Heart right ventricle (tissue), 16 donors: ENCODE data around the gene SLC16A6. TPM values are rescaled to one million over a fixed set of nuclear protein-coding genes. Genes with fewer than 3 reads are reported as not detected.

Experiments
- ATAC-seq, 8 donors: fragments of 200-7000 bp; cut with Tn5 transposase; one replicate each; pipeline ENCODE4 v1.9.1; 2020; ENCODE audit warnings: mild to moderate bottlenecking in 8 of 8, moderate library complexity in 8 of 8, moderate number of reproducible peaks in 1 of 8
- DNase-seq, 2 donors: peaks; one replicate each; pipeline ENCODE4 v3.0.0-alpha.2; 2020
- H3K27ac ChIP-seq, 10 donors: fragments of 200-600 bp; sonication (generic) in 2 of 10; one replicate each; pipeline versions ENCODE4 v1.5.0 to v1.8.0; 2020 to 2022; ENCODE audit warnings: mild to moderate bottlenecking in 3 of 10
- H3K27me3 ChIP-seq, 7 donors: fragments of 200-600 bp; one replicate each; pipeline ENCODE4 v1.8.0; 2021 to 2022; ENCODE audit warnings: mild to moderate bottlenecking in 2 of 7
- H3K36me3 ChIP-seq, 9 donors: fragments of 200-600 bp; sonication (generic) in 1 of 9; one replicate each; pipeline versions ENCODE4 v1.5.0 to v1.8.0; 2020 to 2022; ENCODE audit warnings: mild to moderate bottlenecking in 2 of 9
- H3K4me1 ChIP-seq, 9 donors: fragments of 200-600 bp; sonication (generic) in 1 of 9; one replicate each; pipeline versions ENCODE4 v1.5.0 to v1.8.0; 2020 to 2022; ENCODE audit warnings: mild to moderate bottlenecking in 4 of 9
- H3K4me3 ChIP-seq, 10 donors: fragments of 200-600 bp; sonication (generic) in 2 of 10; one replicate each; pipeline versions ENCODE4 v1.5.0 to v1.8.0; 2020 to 2022; ENCODE audit warnings: mild to moderate bottlenecking in 7 of 10, moderate library complexity in 2 of 10
- H3K9me3 ChIP-seq, 11 donors: fragments of 200-600 bp in 10 of 11; sonication (generic) in 2 of 11; one replicate each; pipeline versions ENCODE4 v1.5.0 to v1.8.0; 2013 to 2022; ENCODE audit warnings: mild to moderate bottlenecking in 2 of 11, control low read depth in 1 of 11, moderate library complexity in 1 of 11
- CTCF ChIP-seq, 9 donors: fragments of 200-600 bp; sonication (generic) in 2 of 9; IDR thresholded peaks; one replicate each; pipeline versions ENCODE4 v1.5.0 to v1.8.0; 2021 to 2022; ENCODE audit warnings: antibody characterized with exemption in 9 of 9, mild to moderate bottlenecking in 5 of 9, moderate library complexity in 1 of 9
- WGBS, 2 donors: extraction: QIAGEN DNeasy Blood & Tissue Kit; methylation state at CpG; one replicate each; pipeline ENCODE4 v1.1.7; 2013; ENCODE audit warnings: inconsistent platforms in 1 of 2; 5-methylcytosine and 5-hydroxymethylcytosine counted together
- intact Hi-C, 10 donors: fragments of 100-400 bp; cut with DNase I; formaldehyde crosslinking; loops; one replicate each; pipeline versions ENCODE4 v1.11.1 to v1.14.2; 2022
- polyA plus RNA-seq, 2 donors: library from polyadenylated mRNA; stranded (reverse); fragments of 200-250 nt; gene quantifications; one replicate each; pipeline ENCODE4 v1.2.3, GENCODE V29; 2013
- total RNA-seq, 10 donors: library from RNA; stranded (reverse); fragmentation: NEBNext Ultra II Directional in 3 of 10; extraction: Animal tissue kit (Norgen Biotek cat#: 25700) in 3 of 10; gene quantifications; one replicate each; pipeline versions ENCODE4 v1.2.1 to v1.2.4, GENCODE V29; 2021 to 2023
- donor health status: Arrhythmogenic right ventricular cardiomyopathy.
- donor health status: ischemic (EF 13 %, LVEDD 7.1; RV severe dilation, severe dysfunction).
- donor health status: healthy with polysubstance abuse.
- donor health status: DM: no; HTN: yes; CAD: no.
- donor health status: DM: no; HTN: no; CAD: no.
- donor health status: ischemic (EF 25% LVEDD 6.9; RV normal size, moderate dysfunction).
- donor health status: ischemic (EF 25% LVEDD 5.7; RV mildly dilated, moderate dysfunction).
- donor health status: healthy.
- donor health status: DM: yes; HTN: yes; CAD: no.
- donor health status: Ischemic cardiomyopathy.
- donor health status: ischemic (EF 35%, LVEDD 5.7; RV mildly dilated, moderate dysfunction).
- donor health status: nonischemic (EF 11% LVEDD 7.7; RV severe dilation, severe dysfunction).
- donor health status: DM: yes; HTN: yes; CAD: no.
- donor health status: PGD.
- donor health status: ischemic (EF 29% LVEDD 5.4; RV normal size, mild dysfunction).
- donor health status: nonischemic (EF 23%, LVEDD 6.1; RV moderate dilation, normal function).

SLC16A6 gene
- total and polyA plus RNA-seq, 12 donors: 0.14 to 1.9 (median 0.59) TPM; not detected in 1

DNA sequence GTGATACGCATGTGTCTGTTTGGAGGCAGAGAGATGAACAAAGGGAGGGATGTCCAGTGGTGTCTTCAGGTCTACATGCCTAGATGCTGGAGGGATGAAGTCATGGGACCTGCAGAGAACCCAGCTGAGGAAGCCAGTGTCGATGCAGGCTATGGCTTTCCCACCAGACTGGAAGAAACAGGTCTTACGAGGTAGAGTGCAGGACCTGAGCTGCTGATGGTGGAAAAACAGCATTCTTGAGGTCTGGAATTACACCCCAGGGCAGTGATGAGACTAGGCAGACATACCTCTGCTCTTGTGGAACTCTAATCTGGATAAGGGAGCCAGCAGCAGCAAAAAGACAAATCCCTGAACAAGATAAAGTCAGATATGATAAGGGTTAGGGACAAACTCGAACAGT, 37.7 kb upstream of the SLC16A6 start:
- no peak for TF ChIP-seq CTCF (IDR thresholded peaks at IDR 0.05)
- DNase-seq: no peak
- H3K36me3 ChIP-seq: no peaks in the 10 kb centered on the region
- H3K4me3 ChIP-seq: no peak overlapping the region
- WGBS, 2 donors: 55 to 59% methylated on average over 4 of the region's 4 CpGs
- no peak overlapping the region for H3K27ac ChIP-seq
- H3K9me3 ChIP-seq: peaks cover 0 to 31% (median 12%) of the 10 kb centered on the region in 11 donors
- H3K4me1 ChIP-seq: no peaks in the 10 kb centered on the region
- H3K27me3 ChIP-seq: no peaks in the 10 kb centered on the region
- no peak for ATAC-seq
- intact Hi-C loops: no loop called here

DNA sequence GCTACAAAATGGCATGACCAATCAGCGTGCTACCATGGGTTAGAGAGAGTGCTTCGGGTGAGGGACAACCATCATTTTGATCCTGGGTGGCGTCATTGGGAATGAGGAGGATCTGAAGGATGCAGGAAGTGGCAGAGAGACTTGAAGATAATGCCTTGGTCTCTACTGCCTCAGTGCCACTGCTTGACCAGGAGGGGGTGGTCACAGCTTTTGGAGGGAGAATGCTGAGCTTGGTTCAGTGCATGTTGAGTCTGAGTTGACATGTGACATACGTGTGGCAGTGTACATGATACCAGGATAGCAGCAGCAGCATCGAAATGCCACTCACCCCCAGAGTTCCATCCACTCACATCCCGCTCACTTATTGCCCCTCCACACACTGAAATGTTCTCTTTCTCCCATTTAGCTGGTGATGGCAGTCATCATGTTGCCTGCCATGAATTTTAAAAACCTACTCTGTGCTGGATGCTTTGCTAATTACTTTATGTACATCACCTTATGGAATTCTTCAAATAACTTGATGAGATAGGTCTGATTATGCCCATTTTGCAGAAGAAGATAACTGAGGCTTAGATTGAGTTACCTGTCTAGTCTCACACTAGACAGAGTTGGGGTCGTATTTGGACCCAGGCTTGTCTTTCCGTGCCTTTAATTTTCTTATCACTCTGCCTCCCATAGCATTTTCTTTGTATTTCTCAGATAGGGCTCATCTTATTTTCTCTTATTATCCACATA, 37.1 kb upstream of the SLC16A6 start:
- Histone ChIP-seq H3K27ac (no peak overlapping the region), H3K36me3 (no peaks in the 10 kb centered on the region), H3K4me3 (no peak overlapping the region), H3K4me1 (no peaks in the 10 kb centered on the region), H3K9me3 (peaks cover 0 to 27% (median 12%) of the 10 kb centered on the region in 11 donors), H3K27me3 (no peaks in the 10 kb centered on the region)
- 92 to 95% methylated on average over 8 of the region's 8 CpGs for WGBS, 2 donors
- ATAC-seq (no peak), DNase-seq (no peak)
- intact Hi-C loops: no loop called here
- no peak for TF ChIP-seq CTCF (IDR thresholded peaks at IDR 0.05)

GRCh38 chr17:68326681-68327080, 35.8 kb upstream of the SLC16A6 start:
- Histone ChIP-seq H3K4me1 (no peaks in the 10 kb centered on the region), H3K4me3 (no peak overlapping the region), H3K27me3 (no peaks in the 10 kb centered on the region), H3K36me3 (no peaks in the 10 kb centered on the region), H3K9me3 (peaks cover 0 to 14% (median 8%) of the 10 kb centered on the region in 11 donors), H3K27ac (no peak overlapping the region)
- no peak for TF ChIP-seq CTCF (IDR thresholded peaks at IDR 0.05)
- ATAC-seq: no peak
- 83 to 84% methylated on average over 5 of the region's 5 CpGs for WGBS, 2 donors
- intact Hi-C loops: no loop called here
- no peak for DNase-seq

DNA sequence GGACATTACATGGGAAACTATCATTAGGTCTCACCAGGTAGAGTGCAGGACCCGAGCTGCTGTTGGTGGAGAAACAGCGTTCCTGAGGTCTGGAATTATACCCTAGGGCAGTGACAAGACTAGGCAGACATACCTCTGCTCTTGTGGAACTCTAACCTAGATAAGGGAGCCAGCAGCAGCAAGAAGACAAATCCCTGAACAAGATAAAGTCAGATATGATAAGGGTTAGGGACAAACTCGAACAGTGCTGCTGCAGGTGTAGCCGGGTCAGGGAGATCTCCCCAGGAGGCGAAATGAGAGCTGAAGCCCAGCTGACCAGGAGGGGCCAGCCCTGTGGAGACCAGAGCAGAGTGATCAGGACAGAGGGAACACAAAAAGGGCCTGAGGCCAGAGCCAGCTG, 35.0 kb upstream of the SLC16A6 start:
- WGBS, 2 donors: 68 to 76% methylated on average over 5 of the region's 5 CpGs
- no peak for ATAC-seq
- Histone ChIP-seq H3K27ac (no peak overlapping the region), H3K4me3 (no peak overlapping the region), H3K36me3 (no peaks in the 10 kb centered on the region), H3K27me3 (no peaks in the 10 kb centered on the region), H3K9me3 (peaks cover 0 to 7% (median under 1%) of the 10 kb centered on the region in 11 donors), H3K4me1 (no peaks in the 10 kb centered on the region)
- no peak for DNase-seq
- TF ChIP-seq CTCF (IDR thresholded peaks at IDR 0.05): no peak
- intact Hi-C loops: no loop called here
